Activated gamma-delta T cell treated with anti-CD3 and anti-CD28 coated beads, Interleukin-2, amount 50 U/mL, for 16 hours (primary cell): Measurements from ENCODE around the gene PRKCD.

ENCODE experiments used
- DNase-seq: peaks from one replicate; pipeline ENCODE4 v3.0.0-alpha.2; 2020; ENCODE audit warnings: low read depth

The PRKCD gene

DNA sequence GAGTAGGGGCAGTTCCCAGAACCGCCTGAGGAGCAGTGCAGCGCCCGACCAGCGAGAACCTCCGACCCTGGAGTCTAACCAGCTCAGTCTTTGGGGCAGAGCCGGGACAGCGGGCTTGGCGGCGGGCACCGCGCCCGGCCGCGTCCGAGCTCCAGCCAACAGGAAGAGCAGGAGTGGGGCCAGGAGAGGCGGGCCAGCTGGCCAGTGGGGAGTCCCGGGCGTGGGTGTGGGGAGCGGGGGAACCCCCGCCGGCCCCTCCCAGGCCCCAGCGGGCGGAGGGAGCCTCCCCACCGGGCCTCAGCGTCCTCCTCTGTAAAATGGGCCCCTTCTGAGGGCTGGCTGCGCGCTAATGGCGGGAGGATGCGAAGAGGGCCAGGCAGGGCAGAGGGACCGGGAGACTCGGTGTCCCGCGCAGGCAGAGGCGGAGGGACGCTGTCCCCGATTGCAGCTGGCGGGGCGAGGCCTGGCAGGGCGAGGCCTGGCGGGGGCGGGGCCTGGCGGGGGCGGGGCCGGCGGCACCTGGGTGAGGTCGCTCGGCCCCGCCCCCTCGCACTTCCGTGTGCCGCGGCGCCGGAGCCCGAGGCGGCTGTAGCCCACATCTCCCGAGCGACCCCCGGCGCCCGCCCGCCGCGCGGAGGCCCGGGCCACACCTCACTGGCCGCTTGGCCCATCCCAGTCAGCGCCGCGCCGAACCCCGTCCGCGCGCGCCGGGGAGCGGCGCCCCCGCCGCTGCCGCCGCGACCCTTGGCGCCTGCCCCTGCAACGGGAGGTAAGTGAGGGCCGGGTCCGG lies at the start of gene PRKCD:
TSS of gene PRKCD (plus strand) at position 550 of the 790 bp plus-strand sequence. CDS start 17,214 bp downstream, outside the sequence.
- DNase-seq = peak; percentile 49

DNA sequence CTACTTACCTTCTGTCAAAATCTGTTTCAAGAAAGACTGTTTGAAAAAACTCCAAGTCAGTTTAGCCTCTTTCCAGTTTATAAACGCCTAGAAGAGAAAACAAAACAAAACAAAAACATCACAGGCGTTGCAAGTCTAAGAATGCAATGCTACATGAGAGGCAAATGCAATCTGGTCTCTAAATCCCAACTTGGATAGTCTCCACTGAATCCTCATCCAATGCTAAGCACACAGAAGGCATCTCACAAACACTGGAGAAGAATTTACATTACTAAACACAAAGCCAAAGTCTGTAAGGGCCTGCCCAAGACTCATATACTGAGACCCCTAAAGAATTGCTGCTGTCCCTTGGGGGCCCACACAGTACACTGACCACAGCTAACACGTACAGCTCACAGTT lies 49.2 kb upstream of the PRKCD start:
- DNase-seq = no peak

DNA sequence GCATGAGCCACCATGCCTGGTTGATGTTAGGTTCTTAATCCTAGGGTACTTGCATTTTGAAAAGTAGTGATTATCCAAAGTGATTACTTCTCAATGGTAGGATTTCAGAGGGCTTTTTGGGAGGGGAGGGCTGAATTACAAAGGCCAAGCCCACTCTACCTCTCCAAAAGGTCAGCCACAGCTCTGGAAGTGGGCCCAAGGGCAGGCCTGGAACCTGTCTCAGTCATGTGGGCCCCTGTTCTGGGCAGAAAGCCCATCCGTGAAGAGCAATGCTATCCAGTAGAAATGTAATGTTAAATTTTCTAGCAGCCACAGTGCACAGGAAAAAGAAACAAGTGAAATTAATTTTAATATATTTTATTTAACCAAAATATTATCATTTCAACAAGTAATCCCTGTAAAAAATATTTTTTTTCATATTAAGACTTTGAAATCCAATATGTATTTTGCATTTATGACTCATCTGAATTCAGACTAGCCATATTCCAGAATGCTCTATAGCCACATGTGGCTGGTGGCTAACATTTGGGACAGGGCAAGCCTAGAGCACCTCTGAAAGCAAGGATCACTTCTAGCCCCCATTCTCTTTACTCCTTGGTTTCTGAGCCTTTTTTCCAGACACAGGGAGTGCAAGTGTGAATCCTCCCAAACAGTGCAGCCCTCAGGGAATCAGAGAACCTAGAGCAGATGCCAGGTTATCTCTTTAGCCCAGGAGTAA lies 47.6 kb upstream of the PRKCD start:
- no peak for DNase-seq

DNA sequence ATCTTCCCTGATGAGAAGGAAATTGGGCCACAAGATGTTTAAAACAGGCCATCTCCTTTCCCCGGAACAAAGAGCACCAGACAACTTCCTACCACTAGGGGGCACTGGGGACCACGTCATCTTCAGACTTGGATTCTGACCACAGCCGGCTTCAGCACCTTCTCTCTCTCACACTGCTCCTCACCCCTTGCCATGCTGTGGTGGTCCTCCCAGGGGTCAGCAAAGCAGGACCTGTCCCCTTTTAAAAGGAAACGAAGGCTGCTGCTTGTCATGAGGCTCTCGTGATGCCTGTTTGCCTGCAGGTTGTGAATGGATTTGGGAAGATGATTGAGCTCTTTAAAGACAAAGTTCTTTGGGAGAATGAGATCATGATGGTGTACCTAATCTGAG lies 47.0 kb upstream of the PRKCD start:
- peak; percentile 71 for DNase-seq

DNA sequence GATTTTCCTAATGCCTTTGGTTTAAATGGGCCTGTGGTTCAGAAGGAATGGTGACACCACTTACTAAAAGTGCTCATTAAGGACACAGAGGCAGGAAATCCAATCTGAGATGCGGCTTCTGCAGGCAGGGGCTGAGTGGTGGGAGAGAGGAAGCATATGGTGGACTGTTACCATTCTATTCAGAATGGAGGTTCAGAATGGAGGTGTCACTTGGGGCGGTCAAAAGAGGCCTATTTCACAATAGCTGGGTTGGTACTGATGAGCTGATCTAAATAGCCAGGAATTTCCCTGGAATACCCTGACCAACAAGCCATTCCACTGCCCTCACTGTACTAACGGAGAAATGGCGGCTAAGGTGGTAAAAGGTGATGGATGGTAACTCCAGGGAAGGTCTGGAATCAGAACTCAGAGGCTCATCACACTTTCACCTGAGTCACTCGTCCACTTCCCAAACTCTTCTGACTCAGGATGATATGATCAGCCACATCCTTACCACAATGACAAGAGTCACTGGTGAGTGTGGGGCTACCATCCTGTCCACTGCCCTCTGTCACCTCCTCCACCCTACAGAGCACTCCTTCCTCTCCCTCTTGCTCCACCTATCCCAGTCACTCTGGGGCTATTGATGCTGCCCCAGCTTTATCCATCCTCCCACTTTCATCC lies 46.5 kb upstream of the PRKCD start:
- no peak for DNase-seq

DNA sequence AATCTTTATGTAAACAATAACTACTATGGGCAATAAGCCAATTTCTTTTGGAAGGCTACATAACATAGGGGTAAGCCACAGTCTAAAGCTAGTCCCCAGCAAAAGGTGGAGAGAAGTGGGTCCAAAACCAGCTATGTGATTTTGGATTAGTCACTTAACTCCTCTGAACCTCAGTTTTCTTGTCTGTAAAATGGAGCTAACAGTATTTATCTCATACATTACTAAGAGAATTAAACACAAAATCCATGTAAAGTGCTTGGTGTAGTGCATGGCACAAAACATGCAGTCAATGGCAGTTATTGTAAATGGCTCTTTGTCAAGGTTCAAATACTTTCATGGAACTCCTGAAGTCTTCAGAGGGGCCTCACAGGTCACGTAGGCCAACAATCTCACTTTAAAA lies 44.1 kb upstream of the PRKCD start:
- DNase-seq = no peak

DNA sequence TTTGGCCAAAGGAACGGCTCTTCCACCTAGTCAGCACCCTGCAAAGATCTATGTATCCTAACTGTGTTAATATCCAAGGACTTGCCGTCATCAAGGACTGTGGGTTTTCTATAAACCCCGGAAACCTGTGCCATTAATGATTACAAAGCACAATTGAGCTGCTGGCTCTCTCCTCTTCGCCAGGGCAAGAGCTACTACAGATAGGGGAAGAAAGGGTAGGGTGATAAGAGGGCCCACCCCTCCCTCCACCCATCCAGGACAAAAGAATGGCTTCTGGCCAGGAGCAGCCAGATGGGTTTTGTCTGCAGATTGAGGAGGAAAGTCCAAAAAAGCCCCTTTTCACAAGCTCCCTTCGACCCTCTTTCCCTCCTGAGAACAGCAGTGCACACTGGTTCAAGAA lies 40.7 kb upstream of the PRKCD start:
- DNase-seq = no peak

DNA sequence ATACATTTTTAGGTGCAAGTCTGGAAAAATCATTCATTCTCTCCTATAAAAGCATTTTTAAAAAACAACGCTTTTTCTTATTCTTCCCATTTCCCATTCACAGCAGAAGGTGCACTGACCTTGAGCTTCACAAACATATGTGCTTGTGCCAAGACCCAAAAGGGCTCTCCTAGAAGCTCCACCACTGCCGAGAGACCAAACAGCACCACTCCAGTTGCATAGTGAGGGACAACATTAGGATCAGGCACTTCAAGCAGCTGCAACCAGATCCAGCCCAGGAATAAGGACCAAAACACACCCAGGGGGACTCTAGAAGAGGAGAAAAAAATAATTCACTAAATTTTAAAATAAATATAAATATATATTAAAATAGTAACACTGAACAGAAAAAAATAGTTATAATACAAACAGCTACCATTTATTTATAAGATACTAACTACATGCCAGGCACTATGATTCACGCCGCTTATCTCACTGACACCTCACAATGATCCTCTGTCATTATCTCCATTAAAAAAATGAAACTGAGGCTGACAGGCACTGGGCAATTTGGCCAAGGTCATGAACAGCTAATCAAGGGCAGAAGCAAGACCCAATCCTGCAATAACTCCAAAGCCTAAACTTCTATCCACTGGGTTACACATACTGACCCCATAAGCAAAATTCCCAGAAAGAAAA lies 38.6 kb upstream of the PRKCD start:
- no peak for DNase-seq

DNA sequence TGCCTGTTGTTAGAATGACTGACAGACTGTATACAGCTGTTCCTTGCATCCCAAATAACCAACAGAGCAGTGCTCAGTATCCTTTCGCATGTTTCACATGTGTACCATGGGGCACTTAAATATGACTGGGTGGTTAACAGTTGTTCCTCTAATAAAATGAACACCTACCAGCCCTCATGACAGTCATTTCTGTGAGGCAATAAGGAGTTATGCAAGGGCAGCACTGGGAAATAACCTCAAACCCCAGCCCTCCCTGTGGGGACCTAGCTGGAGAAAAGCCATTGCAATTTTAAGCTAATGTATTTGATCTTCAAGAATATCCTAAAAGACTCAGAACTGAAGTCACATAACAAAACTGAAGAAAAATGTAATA lies 38.1 kb upstream of the PRKCD start:
- DNase-seq = no peak

DNA sequence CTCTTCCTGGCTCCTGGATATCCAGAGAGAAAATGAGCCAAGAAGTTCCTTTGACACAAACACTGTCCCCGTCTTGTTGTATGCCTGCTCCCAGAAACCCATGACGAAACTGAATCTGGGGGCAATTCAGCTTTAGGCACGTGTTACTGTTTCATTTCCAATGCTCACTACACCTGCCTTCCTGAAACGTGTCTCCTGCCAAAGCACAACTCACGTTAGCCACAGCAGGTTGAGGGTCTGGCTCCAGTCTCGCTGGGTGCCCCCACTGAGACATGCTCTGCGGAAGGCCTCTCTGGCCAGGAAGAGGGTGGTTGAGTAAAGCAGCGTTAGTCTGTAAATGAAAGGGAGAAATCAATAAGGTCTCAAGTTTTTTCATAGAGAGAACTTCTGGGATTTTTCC lies 37.5 kb upstream of the PRKCD start:
- no peak for DNase-seq

DNA sequence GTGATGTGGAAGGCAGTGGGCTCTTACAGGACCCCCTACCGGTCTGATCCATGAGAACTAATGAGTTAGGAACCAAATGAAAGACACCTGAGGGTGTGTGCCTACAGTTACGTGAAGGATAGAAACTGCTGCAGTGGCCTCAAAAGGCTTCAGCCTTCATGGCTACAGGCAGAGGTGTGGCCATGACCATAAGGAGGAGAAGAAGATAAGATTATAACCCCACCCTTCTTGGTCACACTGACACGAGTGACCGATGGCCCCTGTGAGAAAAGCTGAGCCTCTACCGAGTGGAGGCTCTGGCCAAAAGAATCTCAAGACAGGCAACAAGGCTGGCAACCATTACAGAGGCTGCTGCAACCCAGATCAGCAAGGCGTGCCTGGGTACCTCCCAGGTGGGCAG lies 37.1 kb upstream of the PRKCD start:
- no peak for DNase-seq

DNA sequence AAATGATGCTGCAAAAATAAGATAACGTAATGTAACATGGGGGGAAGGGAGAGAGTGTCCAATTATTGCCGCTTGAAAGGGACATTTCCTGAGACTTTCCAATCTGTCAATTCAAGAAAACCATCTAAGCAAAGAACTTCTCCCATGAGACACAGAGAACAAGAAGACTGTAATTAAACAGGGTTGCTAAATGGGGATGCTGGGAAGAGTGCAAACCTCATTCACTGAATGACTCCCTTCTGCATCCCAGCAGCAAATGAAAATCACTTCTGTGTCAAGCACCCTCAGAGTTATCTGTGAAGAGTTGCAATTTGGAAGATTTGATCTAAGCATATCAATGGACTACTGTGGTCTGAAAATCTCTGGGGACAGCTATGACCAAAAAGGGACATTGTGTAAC lies 34.4 kb upstream of the PRKCD start:
- DNase-seq = no peak

DNA sequence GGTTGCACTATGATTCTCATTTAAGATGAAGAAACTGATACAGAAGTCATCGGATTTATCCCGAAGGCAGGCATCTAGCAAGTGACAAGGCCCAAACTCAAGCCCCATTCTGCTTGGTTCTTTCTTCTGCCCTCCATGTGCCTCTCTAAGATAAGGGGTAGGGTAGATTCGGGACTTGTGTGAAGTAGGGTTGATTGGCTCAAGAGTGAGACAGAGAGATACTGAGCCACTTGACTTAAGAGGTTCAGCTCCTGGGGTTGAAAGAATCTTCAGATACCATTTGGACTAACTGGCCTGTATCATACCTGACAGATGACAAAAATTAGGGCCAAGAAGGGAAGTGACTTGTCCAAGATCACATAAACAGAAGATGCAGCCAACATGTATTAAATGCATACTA lies 31.7 kb upstream of the PRKCD start:
- DNase-seq = no peak

DNA sequence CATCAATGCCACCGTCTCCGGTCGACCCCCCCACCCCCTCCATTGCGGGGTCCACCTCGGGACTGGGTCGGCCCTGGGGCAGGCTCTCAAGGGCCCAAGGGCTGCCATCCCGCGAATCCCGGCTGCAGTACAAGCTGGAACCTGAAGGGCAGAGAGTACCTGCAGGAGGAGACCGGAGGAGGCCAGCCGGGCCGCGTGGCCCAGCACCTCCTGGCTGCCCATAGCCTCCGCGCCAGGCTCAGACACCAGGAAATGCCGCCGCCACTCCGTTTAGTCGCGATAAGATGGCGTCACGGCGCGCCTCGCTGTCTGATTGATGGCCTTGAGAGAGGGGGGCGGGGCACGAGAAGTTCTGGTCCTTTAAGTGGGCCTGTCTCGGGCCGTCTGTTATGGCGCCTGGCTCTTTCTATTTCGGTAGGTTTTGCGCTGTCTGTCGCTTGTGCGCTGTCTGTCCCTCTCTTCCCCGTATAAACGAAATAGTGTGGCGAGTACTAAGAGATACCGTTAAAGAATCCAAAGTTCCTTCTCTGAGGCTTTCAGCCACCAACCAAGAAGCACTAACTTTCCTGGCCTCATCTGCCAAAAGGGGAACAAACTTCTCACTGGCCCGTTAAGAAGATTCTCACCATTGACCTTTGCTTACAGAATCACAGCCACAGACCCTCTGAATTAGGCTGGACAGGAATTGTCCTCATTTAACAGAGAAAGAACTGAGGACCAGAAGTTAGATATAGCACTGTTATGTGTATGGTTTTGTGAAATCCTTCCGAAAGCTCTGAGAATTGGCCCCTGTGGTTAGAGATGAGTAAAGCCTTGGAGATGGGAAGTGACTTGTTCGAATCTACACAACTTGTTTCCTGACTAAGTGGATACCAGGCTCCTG lies 30.6 kb upstream of the PRKCD start, which contains the start of gene RFT1:
TSS of gene RFT1 (minus strand) at position 257 of the 883 bp plus-strand sequence. CDS start at position 222, 35 bp downstream.
- DNase-seq = peak; percentile 98

DNA sequence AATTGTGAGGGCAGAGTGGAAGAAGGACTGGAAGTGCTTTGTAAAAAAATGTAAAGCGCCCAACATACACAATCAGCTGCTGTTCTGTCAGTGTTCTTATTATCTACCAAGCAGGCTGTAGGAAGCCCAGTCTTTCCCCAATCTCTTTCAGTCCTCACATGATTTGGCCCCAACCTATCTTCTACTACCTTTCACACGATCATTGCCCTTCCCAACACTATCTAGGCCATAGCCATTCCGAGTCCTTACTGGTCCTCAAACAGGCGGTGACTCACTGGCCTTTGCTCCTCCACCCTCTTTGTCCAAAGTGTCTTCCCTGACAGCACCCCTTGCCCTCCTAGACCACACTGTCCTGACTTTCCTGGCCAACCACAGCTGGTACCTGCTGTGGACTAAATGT lies 29.9 kb upstream of the PRKCD start:
- DNase-seq = no peak

DNA sequence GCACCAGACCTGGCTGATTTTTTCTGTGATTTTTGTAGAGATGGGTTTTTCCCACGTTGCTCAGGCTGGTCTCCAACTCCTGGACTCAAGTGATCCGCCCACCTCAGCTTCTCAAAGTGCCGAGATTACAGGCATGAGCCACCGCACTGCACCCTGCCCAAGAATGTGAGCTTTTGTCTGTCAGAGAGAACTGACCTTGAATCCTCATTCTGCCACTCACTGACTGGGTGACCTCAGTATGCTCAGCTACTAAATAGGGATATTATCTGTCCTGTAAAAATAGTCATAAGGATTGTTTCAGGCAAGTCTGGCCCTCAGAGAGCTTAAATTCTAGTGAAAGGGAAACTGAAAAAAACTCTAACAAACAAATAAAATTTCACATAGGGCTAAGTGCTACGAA lies 28.7 kb upstream of the PRKCD start:
- DNase-seq = no peak

DNA sequence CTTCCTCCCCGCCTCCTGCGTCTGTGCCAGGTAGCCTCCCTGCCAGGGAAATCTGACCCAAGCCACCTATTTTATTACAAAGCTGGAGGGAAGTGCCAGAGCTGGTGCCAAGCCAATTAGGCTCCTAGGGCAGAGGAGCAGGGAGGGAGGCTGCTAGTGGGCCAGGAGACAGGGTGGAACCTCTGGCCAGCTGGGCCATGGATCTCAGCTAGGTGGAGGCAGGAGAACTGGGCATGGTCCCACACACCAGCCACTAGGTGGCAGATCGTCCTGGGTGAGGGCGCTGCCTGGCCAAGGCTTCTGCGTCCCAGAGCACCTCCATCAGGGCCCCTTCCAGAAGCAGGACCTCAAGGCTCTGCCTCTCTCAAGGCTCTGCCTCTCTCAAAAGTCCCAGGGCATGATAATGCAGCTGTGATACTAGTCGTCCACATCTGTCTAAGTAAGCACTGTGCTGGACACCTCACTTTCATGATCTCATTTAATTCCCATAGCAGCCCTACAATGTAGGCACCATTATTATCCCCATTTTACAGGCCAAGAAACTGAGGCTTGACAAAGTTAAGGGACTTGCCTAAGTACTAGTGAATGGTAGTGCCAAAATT lies 26.3 kb upstream of the PRKCD start:
- peak; percentile 33 for DNase-seq

DNA sequence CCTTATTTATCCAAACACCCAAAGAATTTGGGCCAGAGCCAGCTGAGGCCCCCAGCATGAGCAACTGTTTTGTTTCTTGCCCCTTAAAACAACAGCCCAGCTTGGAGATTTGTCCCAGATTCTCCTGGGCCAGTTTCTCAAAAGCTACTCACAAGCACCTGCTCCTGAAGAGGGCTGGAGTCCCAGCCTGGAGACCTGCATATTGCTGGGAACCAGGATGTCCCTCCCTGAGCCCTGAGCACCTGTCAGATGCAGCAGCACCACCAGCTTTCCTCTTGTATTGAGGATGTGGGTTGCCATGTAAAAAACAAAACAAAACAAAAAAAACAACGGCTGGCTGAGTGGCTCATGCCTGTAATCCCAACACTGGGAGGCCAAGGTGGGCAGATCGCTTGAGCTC lies 23.8 kb upstream of the PRKCD start:
- no peak for DNase-seq

DNA sequence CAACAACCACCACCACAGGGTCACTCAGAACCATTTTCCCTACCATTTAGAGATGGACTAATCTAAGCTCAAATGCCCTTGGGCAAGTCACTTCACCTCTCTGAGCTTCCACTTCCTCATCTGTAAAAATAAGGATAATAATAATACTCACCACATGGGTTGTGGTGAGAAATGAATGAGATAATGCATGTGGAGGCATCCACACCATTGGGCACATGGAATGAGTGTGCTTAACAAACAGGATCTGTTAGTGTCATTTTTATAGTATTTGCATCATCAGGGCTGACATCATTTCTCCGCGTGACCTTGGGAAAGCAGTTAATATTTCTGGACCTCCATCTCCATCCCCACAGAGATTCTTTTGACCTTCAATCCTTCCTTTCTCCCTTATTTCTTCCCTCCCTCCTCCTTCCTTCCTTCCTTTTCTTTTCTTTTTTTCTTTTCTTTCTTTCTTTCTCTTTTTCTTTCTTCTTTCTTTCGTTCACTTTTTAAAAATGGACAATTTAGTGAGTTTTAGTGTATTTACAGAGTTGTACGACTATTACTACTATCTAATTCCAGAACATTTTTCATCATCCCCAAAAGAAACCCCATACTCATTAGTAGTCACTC lies 23.1 kb upstream of the PRKCD start:
- no peak for DNase-seq
